CD4-positive, alpha-beta T cell (primary cell): Measurements from ENCODE around the gene HOXD8. TPM values are rescaled to one million over a fixed set of nuclear protein-coding genes. Genes with fewer than 3 reads are reported as not detected.

Source experiments
- ATAC-seq: fragments of 200-7000 bp; cut with Tn5 transposase; one replicate; pipeline ENCODE4 v1.10.0; 2022; ENCODE audit warnings: mild to moderate bottlenecking; ENCODE audit not compliant: poor library complexity
- CTCF ChIA-PET: fragments of 350-600 bp; sonication (Branson Sonifier 250); formaldehyde crosslinking; loops from one replicate; lab custom pipeline; 2021; ENCODE audit warnings: antibody characterized with exemption, inconsistent platforms; lab: Charles Lee
- POLR2A ChIA-PET: fragments of 350-600 bp; sonication (Branson Sonifier 250); formaldehyde crosslinking; loops from one replicate; lab custom pipeline; 2021; ENCODE audit warnings: antibody characterized with exemption, inconsistent platforms; lab: Charles Lee
- DNase-seq, 14 experiments: peaks; one replicate each; pipeline ENCODE4 v3.0.0-alpha.2; 2013 to 2020; ENCODE audit warnings: mixed read lengths in 2 of 14
- H3K27ac ChIP-seq, 2 donors: one replicate each; pipeline versions ENCODE4 v1.5.1 to v1.7.0; 2013; ENCODE audit warnings: low read length in 2 of 2, low read depth in 1 of 2, mild to moderate bottlenecking in 1 of 2
- H3K27me3 ChIP-seq, 2 experiments: 1 replicate in 1 of 2; 2 replicates in 1 of 2; pipeline versions ENCODE4 v1.6.1 to v1.7.0; 2013; ENCODE audit warnings: low read length in 2 of 2, control low read depth in 1 of 2, mild to moderate bottlenecking in 1 of 2, moderate library complexity in 1 of 2; ENCODE audit not compliant: insufficient read depth in 2 of 2, control insufficient read depth in 1 of 2
- H3K36me3 ChIP-seq: one replicate; pipeline ENCODE4 v1.6.1; 2013; ENCODE audit warnings: low read length, control low read depth; ENCODE audit not compliant: insufficient read depth
- H3K4me1 ChIP-seq: one replicate; pipeline ENCODE4 v1.6.1; 2013; ENCODE audit warnings: low read length, control low read depth; ENCODE audit not compliant: insufficient read depth
- H3K4me3 ChIP-seq: one replicate; pipeline ENCODE4 v1.5.1; 2013; ENCODE audit warnings: mild to moderate bottlenecking, low read length, moderate library complexity
- H3K9me3 ChIP-seq, 2 experiments: 1 replicate in 1 of 2; 2 replicates in 1 of 2; pipeline versions ENCODE4 v1.6.1 to v1.7.0; 2013; ENCODE audit warnings: low read length in 2 of 2, mild to moderate bottlenecking in 2 of 2, control low read depth in 1 of 2, moderate library complexity in 1 of 2; ENCODE audit not compliant: control insufficient read depth in 1 of 2, insufficient read depth in 1 of 2
- H3K27ac Mint-ChIP-seq: one replicate; pipeline ENCODE4 v1.8.0; 2020; ENCODE audit warnings: mixed read lengths
- H3K27me3 Mint-ChIP-seq: one replicate; pipeline ENCODE4 v1.8.0; 2021; ENCODE audit warnings: mixed read lengths
- H3K36me3 Mint-ChIP-seq: one replicate; pipeline ENCODE4 v1.8.0; 2021; ENCODE audit warnings: low read depth, mixed read lengths
- H3K4me1 Mint-ChIP-seq: one replicate; pipeline ENCODE4 v1.8.0; 2021; ENCODE audit warnings: low read depth, mixed read lengths
- H3K4me3 Mint-ChIP-seq: one replicate; pipeline ENCODE4 v1.8.0; 2020; ENCODE audit warnings: mild to moderate bottlenecking, mixed read lengths
- H3K9me3 Mint-ChIP-seq: one replicate; pipeline ENCODE4 v1.8.0; 2020; ENCODE audit warnings: mixed read lengths
- CTCF ChIP-seq: fragments of 200-600 bp; IDR thresholded peaks from one replicate; pipeline ENCODE4 v1.8.0; 2022; ENCODE audit warnings: antibody characterized with exemption, mild to moderate bottlenecking
- intact Hi-C, 2 experiments: fragments of 100-400 bp; cut with DNase I in 1 of 2; cut with micrococcal nuclease in 1 of 2; formaldehyde crosslinking; loops; one replicate each; pipeline versions ENCODE4 v1.15.1 to v1.9.0; 2023 to 2025; cut with DNase I, micrococcal nuclease
- total RNA-seq, 174 experiments: library from RNA in 2 of 174; stranded (reverse) in 2 of 174; gene quantifications; one replicate each; pipeline ENCODE4 v1.2.3 and lab custom pipeline; 2021 to 2026

The HOXD8 gene
- total RNA-seq, 2 experiments from 2014 or later, result not detected

GRCh38 chr2:176158186-176158591 lies 28.7 kb downstream of the HOXD8 start:
- Histone ChIP-seq H3K4me1 (peaks cover 22% of the 10 kb centered on the region), H3K4me3 (no peak overlapping the region), H3K27me3 (peaks cover 74 to 99% of the 10 kb centered on the region in 2 experiments), H3K27ac (no peak overlapping the region), H3K36me3 (no peaks in the 10 kb centered on the region), H3K9me3 (peaks cover 0 to 62% of the 10 kb centered on the region in 2 experiments)
- ChIA-PET CTCF (no interaction called here), POLR2A (no interaction called here)
- H3K36me3 Mint-ChIP-seq, result no peaks in the 10 kb centered on the region
- intact Hi-C loops, result no loop called here
- H3K4me3 Mint-ChIP-seq, result peak overlapping the region; percentile 63
- H3K27me3 Mint-ChIP-seq, result peaks cover 93% of the 10 kb centered on the region
- H3K4me1 Mint-ChIP-seq, result peaks cover 21% of the 10 kb centered on the region
- no peak for TF ChIP-seq CTCF
- H3K27ac Mint-ChIP-seq, result no peak overlapping the region
- no peak for DNase-seq
- H3K9me3 Mint-ChIP-seq, result no peaks in the 10 kb centered on the region
- ATAC-seq, result no peak

DNA sequence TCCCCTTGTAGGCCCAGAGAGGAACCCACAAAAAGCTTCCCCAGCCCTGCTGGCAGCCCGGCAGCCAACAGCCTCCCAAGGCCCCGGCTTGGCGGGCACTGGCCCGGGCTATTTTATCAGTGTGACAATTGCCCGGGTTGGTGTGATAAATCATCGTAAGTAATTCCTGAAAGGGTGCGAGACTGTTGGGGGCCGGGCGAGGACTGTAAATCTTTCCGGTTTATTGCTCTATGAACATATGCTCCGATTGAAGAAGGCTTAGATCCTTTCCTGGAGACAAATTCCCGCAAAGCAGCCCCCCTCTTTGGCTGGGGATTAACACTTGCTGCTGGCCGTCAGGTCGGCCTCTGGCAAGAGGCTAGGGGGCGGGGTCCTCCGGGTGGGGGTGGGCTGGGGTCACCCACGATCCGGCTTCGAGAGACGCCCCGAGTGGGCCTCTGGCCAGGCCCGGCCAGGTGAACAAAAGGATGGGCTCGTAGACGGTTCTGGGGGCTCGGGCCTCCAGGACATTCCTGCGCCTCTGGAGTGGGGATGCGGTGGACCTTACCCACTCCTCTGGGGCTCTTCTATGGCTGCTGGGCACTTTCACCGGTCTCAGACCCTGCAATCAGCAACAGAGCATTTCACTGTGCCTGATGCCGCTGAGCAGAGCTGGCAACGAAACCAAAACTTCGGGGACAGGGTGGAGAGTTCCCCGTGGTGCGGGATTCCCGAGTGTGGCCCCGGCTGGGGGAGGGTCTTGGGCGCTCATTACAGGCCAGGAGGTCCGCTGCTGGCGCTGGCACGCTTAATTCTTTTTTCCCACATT lies 29.6 kb downstream of the HOXD8 start:
- ChIA-PET CTCF (no interaction called here), POLR2A (no interaction called here)
- intact Hi-C loops, result no loop called here

DNA sequence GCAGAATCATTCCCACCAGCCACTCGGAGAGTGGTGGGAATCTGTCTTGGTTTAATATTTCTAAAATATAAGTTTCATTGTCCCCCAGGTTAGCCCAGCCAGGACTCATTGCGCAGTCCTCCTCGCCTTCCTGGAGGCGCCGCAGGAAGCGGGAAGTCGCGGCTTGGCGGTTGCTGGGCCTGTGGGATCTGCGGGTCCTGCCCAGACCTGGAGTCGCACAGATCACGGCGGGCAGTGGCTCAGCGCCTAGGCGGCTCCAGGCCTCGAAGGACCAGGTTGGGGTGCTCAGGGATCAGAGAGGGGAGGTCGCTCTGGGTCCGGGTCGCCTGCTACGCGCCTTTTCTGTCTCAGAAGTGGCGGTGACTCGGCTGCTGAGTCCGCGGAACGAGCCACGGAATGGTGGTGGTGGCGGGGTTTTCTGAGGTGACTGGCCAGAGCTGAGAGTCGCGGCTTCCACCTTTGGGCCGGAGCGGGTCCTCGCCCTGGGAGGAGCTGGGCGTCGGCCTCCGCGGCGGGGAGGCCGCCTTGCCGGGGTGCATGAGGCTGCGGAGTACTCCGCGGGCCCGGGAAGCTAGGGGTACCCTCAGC lies 30.3 kb downstream of the HOXD8 start:
- peaks cover 27% of the 10 kb centered on the region for H3K4me1 ChIP-seq
- Mint-ChIP-seq H3K4me1 (peaks cover 32% of the 10 kb centered on the region), H3K4me3 (peak overlapping the region; percentile 4), H3K27ac (no peak overlapping the region), H3K36me3 (peaks cover 5% of the 10 kb centered on the region), H3K9me3 (no peaks in the 10 kb centered on the region), H3K27me3 (peaks cover 93% of the 10 kb centered on the region)
- peaks cover 0 to 73% of the 10 kb centered on the region in 2 experiments for H3K9me3 ChIP-seq
- POLR2A ChIA-PET, result no interaction called here
- H3K27me3 ChIP-seq, result peaks cover 80 to 99% of the 10 kb centered on the region in 2 experiments
- intact Hi-C loops, result no loop called here
- no peak overlapping the region for H3K4me3 ChIP-seq
- TF ChIP-seq CTCF, result no peak
- CTCF ChIA-PET, result no interaction called here
- ATAC-seq, result no peak
- no peak for DNase-seq
- H3K36me3 ChIP-seq, result no peaks in the 10 kb centered on the region
- H3K27ac ChIP-seq, result no peak overlapping the region

More for the DNA sequence above, 29.6 kb downstream of the HOXD8 start:
- Histone ChIP-seq H3K9me3 (peaks cover 0 to 69% of the 10 kb centered on the region in 2 experiments), H3K4me1 (peaks cover 22% of the 10 kb centered on the region), H3K27me3 (peaks cover 76 to 99% of the 10 kb centered on the region in 2 experiments), H3K36me3 (no peaks in the 10 kb centered on the region), H3K27ac (no peak overlapping the region), H3K4me3 (no peak overlapping the region)
- no peak for DNase-seq
- TF ChIP-seq CTCF, result no peak
- no peak for ATAC-seq
- Mint-ChIP-seq H3K36me3 (peaks cover 4% of the 10 kb centered on the region), H3K9me3 (no peaks in the 10 kb centered on the region), H3K27ac (no peak overlapping the region), H3K4me3 (no peak overlapping the region), H3K27me3 (peaks cover 93% of the 10 kb centered on the region), H3K4me1 (peaks cover 30% of the 10 kb centered on the region)
